HFFc6 (cell line): ENCODE data around the gene OR52K1. TPM values are rescaled to one million over a fixed set of nuclear protein-coding genes. Genes with fewer than 3 reads are reported as not detected.

Experiments
- DNase-seq: peaks from one replicate; pipeline ENCODE4 v3.0.0-alpha.2; 2018
- H3K27ac Mint-ChIP-seq: 2 replicates; pipeline ENCODE4 v1.8.0; 2020; ENCODE audit warnings: mild to moderate bottlenecking, mixed read lengths
- H3K27me3 Mint-ChIP-seq: 2 replicates; pipeline ENCODE4 v1.8.0; 2021; ENCODE audit warnings: mild to moderate bottlenecking, moderate library complexity, mixed read lengths; ENCODE audit not compliant: insufficient read depth
- H3K36me3 Mint-ChIP-seq: 2 replicates; pipeline ENCODE4 v1.8.0; 2021; ENCODE audit warnings: low read depth, mixed read lengths
- H3K4me1 Mint-ChIP-seq: 2 replicates; pipeline ENCODE4 v1.8.0; 2020; ENCODE audit warnings: low read depth, mixed read lengths
- H3K4me3 Mint-ChIP-seq: 2 replicates; pipeline ENCODE4 v1.8.0; 2020; ENCODE audit warnings: mild to moderate bottlenecking, moderate library complexity, mixed read lengths
- H3K9me3 Mint-ChIP-seq: 2 replicates; pipeline ENCODE4 v1.8.0; 2020; ENCODE audit warnings: mild to moderate bottlenecking, mixed read lengths
- CTCF ChIP-seq: fragments of 200-600 bp; sonication (generic); IDR thresholded peaks from 2 replicates; pipeline ENCODE4 v1.5.0; 2021; ENCODE audit warnings: antibody characterized with exemption, mild to moderate bottlenecking
- total RNA-seq, 6 experiments: library from RNA; stranded (reverse); fragmentation: NEBNext Ultra II Directional; extraction: Animal tissue kit (Norgen Biotek cat#: 25700); gene quantifications; 2 replicates in 1 of 6; 3 replicates in 5 of 6; pipeline ENCODE4 v1.2.3, GENCODE V29; 2021

Gene OR52K1
- total RNA-seq, 6 experiments from 2014 or later: not detected

DNA sequence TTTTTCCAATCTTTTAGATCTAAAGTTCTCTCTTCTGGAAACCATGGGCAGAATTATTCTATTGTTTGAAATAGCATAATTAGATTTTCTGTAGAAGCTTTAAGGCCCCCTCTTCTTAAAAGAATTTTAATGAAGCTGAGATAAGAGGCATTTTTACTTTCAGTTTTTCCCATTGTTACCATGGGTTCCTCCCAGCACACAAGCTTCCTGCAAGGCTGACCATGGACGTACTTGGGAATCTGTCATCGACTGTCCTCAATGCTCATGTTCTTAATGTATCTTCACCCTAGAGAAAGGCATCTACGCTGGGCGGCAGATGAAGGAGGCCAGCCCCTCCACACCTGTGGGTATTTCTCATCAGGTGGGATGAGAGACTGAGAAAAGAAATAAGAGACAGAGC, 22.3 kb upstream of the OR52K1 start:
- Mint-ChIP-seq H3K9me3 (peaks cover 13% of the 10 kb centered on the region), H3K27me3 (no peaks in the 10 kb centered on the region; the same call in 1 of the 2 replicates), H3K4me1 (peaks cover 32% of the 10 kb centered on the region), H3K4me3 (peak overlapping the region; percentile 68), H3K27ac (peak overlapping the region; percentile 8; the same call in 1 of the 2 replicates), H3K36me3 (peaks cover 18% of the 10 kb centered on the region)
- no peak for DNase-seq
- TF ChIP-seq CTCF: no peak

DNA sequence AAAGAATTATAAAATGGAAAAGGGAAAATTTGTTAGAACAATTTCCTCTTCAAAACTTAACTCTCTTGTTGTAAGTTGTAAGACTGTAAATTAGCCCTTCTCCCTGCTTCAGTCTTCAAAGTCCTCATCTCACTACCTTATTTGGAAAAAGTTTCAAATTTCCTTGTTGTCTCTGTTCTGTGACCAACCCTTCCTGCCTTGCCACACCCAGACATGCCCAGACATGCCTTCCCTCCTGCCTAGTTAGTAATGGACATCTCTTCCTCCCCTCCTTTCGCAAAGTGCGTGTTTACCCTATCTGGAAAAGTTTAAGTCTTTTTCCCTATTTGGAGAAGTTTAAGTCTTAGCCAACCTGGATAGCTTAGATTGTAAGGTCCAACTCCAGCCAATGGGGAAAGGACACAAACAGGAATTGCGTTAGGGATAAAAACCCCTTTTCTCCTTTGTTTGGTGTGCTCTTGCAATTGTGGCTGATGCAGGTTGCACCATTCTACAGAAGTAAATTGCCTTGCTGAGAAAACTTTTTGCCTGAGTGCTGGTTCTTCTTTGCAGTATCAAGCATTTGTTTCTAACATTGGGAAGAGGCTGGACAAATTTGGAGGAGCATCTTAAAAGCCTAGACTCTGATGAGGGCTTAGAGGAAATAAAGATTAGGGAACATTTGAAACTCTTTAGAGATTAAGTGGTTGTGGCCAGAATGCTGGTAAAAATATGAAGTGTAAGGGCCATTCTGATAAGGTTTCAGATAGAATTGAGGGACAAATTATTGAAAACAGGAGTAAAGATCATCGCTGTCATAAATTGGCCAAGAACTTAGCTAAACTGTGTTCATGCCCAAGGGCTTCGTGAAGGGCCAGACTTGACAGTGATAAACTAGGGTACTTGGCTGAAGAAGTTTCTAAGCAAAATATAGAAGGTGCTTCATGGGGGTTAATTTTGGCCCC, 18.0 kb upstream of the OR52K1 start:
- H3K4me3 Mint-ChIP-seq: no peak overlapping the region
- TF ChIP-seq CTCF: no peak
- peaks cover 20% of the 10 kb centered on the region for H3K9me3 Mint-ChIP-seq
- H3K4me1 Mint-ChIP-seq: peaks cover 24% of the 10 kb centered on the region
- peak overlapping the region; percentile 64 for H3K27ac Mint-ChIP-seq
- H3K36me3 Mint-ChIP-seq: peaks cover 18% of the 10 kb centered on the region
- DNase-seq: no peak
- H3K27me3 Mint-ChIP-seq: no peaks in the 10 kb centered on the region; the same call in none of the 2 replicates

GRCh38 chr11:4465407-4465806, 17.0 kb upstream of the OR52K1 start:
- Mint-ChIP-seq H3K4me3 (no peak overlapping the region), H3K36me3 (peaks cover 18% of the 10 kb centered on the region), H3K9me3 (peaks cover 20% of the 10 kb centered on the region), H3K27me3 (no peaks in the 10 kb centered on the region; the same call in 1 of the 2 replicates), H3K27ac (no peak overlapping the region), H3K4me1 (peaks cover 16% of the 10 kb centered on the region)
- TF ChIP-seq CTCF: no peak
- DNase-seq: no peak

DNA sequence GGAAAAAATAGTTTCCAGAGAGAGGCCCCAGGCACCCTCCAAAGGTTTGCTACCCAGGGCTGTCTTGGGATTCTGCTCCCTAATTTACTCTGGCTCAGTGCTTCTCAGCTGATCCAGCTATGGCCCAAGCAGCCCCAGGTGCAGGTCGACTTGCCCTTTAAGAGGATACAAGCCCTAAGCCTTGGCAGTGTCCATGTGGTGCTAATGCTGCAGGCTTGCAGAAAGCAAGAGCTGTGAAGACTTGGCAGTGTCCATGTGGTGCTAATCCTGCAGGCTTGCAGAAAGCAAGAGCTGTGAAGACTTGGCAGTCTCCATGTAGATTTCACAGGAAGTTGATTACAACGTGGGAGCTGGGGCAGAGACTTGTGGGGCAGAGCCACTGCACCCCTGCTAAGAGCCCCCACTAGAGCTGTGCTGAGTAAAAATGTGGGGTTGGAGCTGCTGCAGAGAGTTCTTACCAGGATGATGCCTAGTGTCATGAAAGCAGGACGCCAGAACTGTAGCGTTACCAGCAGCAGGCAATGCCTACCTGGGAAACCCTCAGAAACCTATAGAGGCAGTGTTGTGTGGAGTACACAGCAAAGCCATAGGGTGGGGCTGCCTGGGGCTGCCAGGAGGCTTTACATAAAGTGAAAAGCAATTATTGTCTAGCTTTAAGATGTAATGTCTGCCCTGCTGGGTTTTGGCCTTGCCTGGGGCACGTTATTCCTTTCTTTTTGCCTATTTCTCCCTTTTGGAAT, 16.1 kb upstream of the OR52K1 start:
- Mint-ChIP-seq H3K27ac (no peak overlapping the region), H3K4me1 (peaks cover 12% of the 10 kb centered on the region), H3K36me3 (peaks cover 18% of the 10 kb centered on the region), H3K4me3 (no peak overlapping the region), H3K9me3 (peaks cover 20% of the 10 kb centered on the region), H3K27me3 (no peaks in the 10 kb centered on the region; the same call in 1 of the 2 replicates)
- no peak for TF ChIP-seq CTCF
- DNase-seq: no peak

DNA sequence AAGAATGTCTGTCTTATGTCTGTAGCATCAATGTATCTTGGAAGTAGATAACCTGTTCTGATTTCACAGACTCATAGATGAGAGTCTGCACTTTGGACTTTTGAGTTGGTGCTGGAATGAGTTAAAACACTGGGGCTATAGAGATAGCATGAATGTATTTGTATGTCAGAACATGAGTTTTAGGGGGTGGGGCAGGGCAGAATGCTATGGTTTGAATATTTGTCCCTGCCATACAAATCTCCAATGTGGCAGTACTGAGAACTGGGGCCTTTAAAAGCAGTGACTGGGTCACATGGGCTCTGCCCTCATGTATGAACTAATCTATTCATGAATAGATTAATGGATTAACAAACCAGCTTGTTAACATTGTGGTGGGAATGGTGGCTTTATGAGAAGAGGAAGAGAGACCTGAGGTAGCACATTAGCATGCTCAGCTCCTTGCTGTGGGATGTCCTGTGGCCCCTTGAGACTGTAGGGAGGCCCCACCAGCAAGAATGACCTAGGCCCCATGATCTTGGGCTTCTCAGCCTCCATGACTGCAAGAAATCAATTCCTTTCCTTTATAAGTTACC, 15.5 kb upstream of the OR52K1 start:
- H3K4me1 Mint-ChIP-seq: peaks cover 12% of the 10 kb centered on the region
- H3K27me3 Mint-ChIP-seq: no peaks in the 10 kb centered on the region; the same call in 1 of the 2 replicates
- DNase-seq: no peak
- no peak overlapping the region for H3K4me3 Mint-ChIP-seq
- no peak for TF ChIP-seq CTCF
- H3K27ac Mint-ChIP-seq: no peak overlapping the region
- peaks cover 15% of the 10 kb centered on the region for H3K36me3 Mint-ChIP-seq
- peaks cover 20% of the 10 kb centered on the region for H3K9me3 Mint-ChIP-seq
